Thyroid gland (tissue), 4 donors: ENCODE measurements around the gene RFX8.

Experiments used
- CTCF ChIP-seq, 6 experiments: fragments of 200-600 bp in 3 of 6; fragments of 450-650 bp in 3 of 6; sonication (generic) in 3 of 6; IDR thresholded peaks; one replicate each; pipeline ENCODE4 v1.5.1; 2016 to 2019; ENCODE audit warnings: antibody characterized with exemption in 6 of 6, mild to moderate bottlenecking in 2 of 6, inconsistent platforms in 1 of 6, moderate library complexity in 1 of 6
- POLR2A ChIP-seq, 2 donors: fragments of 450-650 bp; IDR thresholded peaks; one replicate each; pipeline ENCODE4 v1.6.1; 2017; ENCODE audit warnings: antibody characterized with exemption in 2 of 2, mild to moderate bottlenecking in 2 of 2, moderate library complexity in 1 of 2

GRCh38 chr2:101502095-101502494 lies 27.2 kb upstream of the RFX8 start:
- TF ChIP-seq CTCF (IDR thresholded peaks at IDR 0.05) (no peak), POLR2A (IDR thresholded peaks at IDR 0.05) (no peak)
